Endothelial cell of umbilical vein (primary cell): ENCODE data around the gene OR4C45. TPM values are rescaled to one million over a fixed set of nuclear protein-coding genes. Genes with fewer than 3 reads are reported as not detected.

Experiments used
- BruUV-seq: library from RNA; stranded (reverse); fragments of 400-500 nt; replicated peaks from 2 replicates; lab custom pipeline; 2021; lab: Mats Ljungman, UMichigan
- CTCF ChIA-PET: fragments of 300-600, 350-600 bp; sonication (Branson Sonifier 250); formaldehyde crosslinking; loops from one replicate; lab custom pipeline; 2021; ENCODE audit warnings: antibody characterized with exemption, inconsistent platforms; lab: Charles Lee
- POLR2A ChIA-PET: fragments of 300-600, 350-600 bp; sonication (Branson Sonifier 250); formaldehyde crosslinking; loops from one replicate; lab custom pipeline; 2021; ENCODE audit warnings: antibody characterized with exemption, inconsistent platforms; lab: Charles Lee
- DNase-seq: peaks from one replicate; pipeline ENCODE4 v3.0.0-alpha.2; 2011; ENCODE audit warnings: low read depth, low spot score
- FAIRE-seq: peaks from 2 replicates; lab custom pipeline; 2011; peaks lifted over from hg19 to GRCh38; lab: Jason Lieb, UNC
- H2AFZ ChIP-seq: 2 replicates; pipeline ENCODE4 v1.6.0; 2012; ENCODE audit warnings: low read depth, low read length, control low read depth, inconsistent platforms
- H3K27ac ChIP-seq: 2 replicates; pipeline ENCODE4 v1.5.1; 2011; ENCODE audit warnings: low read depth, mild to moderate bottlenecking, control low read depth, low read length, moderate library complexity; ENCODE audit not compliant: insufficient read depth
- H3K27me3 ChIP-seq, 2 experiments: 2 replicates each; pipeline versions ENCODE4 v1.6.0 to v1.6.1; 2011; ENCODE audit warnings: low read length in 2 of 2, mixed read lengths in 1 of 2; ENCODE audit not compliant: control insufficient read depth in 2 of 2, insufficient read depth in 2 of 2
- H3K36me3 ChIP-seq, 2 experiments: 2 replicates in 1 of 2; 3 replicates in 1 of 2; pipeline ENCODE4 v1.5.1; 2011; ENCODE audit warnings: low read length in 2 of 2, mild to moderate bottlenecking in 1 of 2, moderate library complexity in 1 of 2; ENCODE audit not compliant: control insufficient read depth in 2 of 2, insufficient read depth in 2 of 2; ENCODE audit errors: extremely low read depth in 1 of 2
- H3K4me1 ChIP-seq: 3 replicates; pipeline ENCODE4 v1.5.1; 2011; ENCODE audit warnings: mild to moderate bottlenecking, low read length; ENCODE audit not compliant: control insufficient read depth, insufficient read depth; ENCODE audit errors: extremely low read depth
- H3K4me2 ChIP-seq: 2 replicates; pipeline ENCODE4 v1.6.1; 2011; ENCODE audit warnings: low read length, control low read depth, mixed read lengths; ENCODE audit not compliant: insufficient read depth
- H3K4me3 ChIP-seq, 3 experiments: fragments of 200-600 bp in 1 of 3; sonication (generic), shearing (Covaris generic) in 1 of 3; replicated peaks in 1 of 3; 2 replicates each; pipeline ENCODE4 v1.5.1; 2011 to 2016; ENCODE audit warnings: control low read depth in 3 of 3, low read length in 3 of 3, mild to moderate bottlenecking in 2 of 3, inconsistent platforms in 1 of 3, low read depth in 1 of 3, moderate library complexity in 1 of 3; ENCODE audit not compliant: insufficient read depth in 1 of 3
- H3K79me2 ChIP-seq: 2 replicates; pipeline ENCODE4 v1.6.0; 2012; ENCODE audit warnings: low read length, inconsistent platforms; ENCODE audit not compliant: control insufficient read depth, insufficient read depth
- H3K9ac ChIP-seq: replicated peaks from 2 replicates; pipeline ENCODE3; 2011; ENCODE audit warnings: low read length, control low read depth; ENCODE audit not compliant: insufficient read depth; ENCODE audit errors: extremely low read depth
- H3K9me1 ChIP-seq: replicated peaks from 3 replicates; pipeline ENCODE4 v1.6.0; 2011; ENCODE audit warnings: mild to moderate bottlenecking, low read length; ENCODE audit not compliant: control insufficient read depth, insufficient read depth; ENCODE audit errors: extremely low read depth
- H3K9me3 ChIP-seq: replicated peaks from 2 replicates; pipeline ENCODE4 v1.5.1; 2012; ENCODE audit warnings: low read length, inconsistent platforms; ENCODE audit not compliant: control insufficient read depth, insufficient read depth
- H4K20me1 ChIP-seq: replicated peaks from 2 replicates; pipeline ENCODE3; 2011; ENCODE audit warnings: mild to moderate bottlenecking, low read length; ENCODE audit not compliant: control insufficient read depth, insufficient read depth; ENCODE audit errors: extremely low read depth
- CTCF ChIP-seq, 2 donors: IDR thresholded peaks; 1 replicate in 1 of 2; 2 replicates in 1 of 2; pipeline ENCODE4 v1.5.1; 2011; ENCODE audit warnings: low read length in 2 of 2, mild to moderate bottlenecking in 2 of 2, moderate library complexity in 2 of 2, control low read depth in 1 of 2, inconsistent platforms in 1 of 2, low read depth in 1 of 2; ENCODE audit not compliant: insufficient read depth in 1 of 2; ENCODE audit errors: extremely low read depth in 1 of 2
- FOS ChIP-seq: IDR thresholded peaks from 2 replicates; pipeline ENCODE4 v1.6.1; 2011; ENCODE audit warnings: mild to moderate bottlenecking, low read length, moderate library complexity, borderline replicate concordance; ENCODE audit not compliant: insufficient read depth
- MYC ChIP-seq: IDR thresholded peaks from one replicate; pipeline ENCODE4 v1.6.1; 2011; ENCODE audit warnings: mild to moderate bottlenecking, low read depth, low read length
- POLR2AphosphoS5 ChIP-seq: IDR thresholded peaks from 2 replicates; pipeline ENCODE4 v1.6.1; 2012; ENCODE audit warnings: low read depth, mild to moderate bottlenecking, control low read depth, low read length, moderate library complexity; ENCODE audit not compliant: insufficient read depth
- dilution Hi-C: fragments of 300-500 bp; cut with MboI; formaldehyde crosslinking; loops from one replicate; pipeline ENCODE4 v1.15.0; 2019; ENCODE audit warnings: low sequenced_read_pairs; ENCODE audit not compliant: extremely low pct_ligation_motif_present
- intact Hi-C: fragments of 100-400 bp; cut with micrococcal nuclease; formaldehyde crosslinking; loops from one replicate; pipeline ENCODE4 v1.10.0; 2022
- polyA plus RNA-seq, 4 experiments: library from polyadenylated mRNA; depleted of rRNA in 3 of 4; stranded (reverse) in 3 of 4; unstranded in 1 of 4; fragments of >200 nt; gene quantifications; 2 replicates each; pipeline versions ENCODE4 v1.2.1 to v1.2.3, GENCODE V29; 2011 to 2012; ENCODE audit warnings: missing spikeins in 1 of 4
- total RNA-seq: library from RNA; stranded (reverse); gene quantifications from 2 replicates; pipeline ENCODE4 v1.2.3, GENCODE V29; 2021

OR4C45 gene
- total and polyA plus RNA-seq, 2 donors (not counting 3 experiments of a cell fraction or from before 2014, with no cell fraction given), result not detected

- Histone ChIP-seq H3K9me1 (no peaks in the 10 kb centered on the region), H3K4me1 (no peaks in the 10 kb centered on the region), H3K4me3 (no peak overlapping the region), H3K4me2 (no peak overlapping the region), H3K9ac (no peak overlapping the region), H3K36me3 (no peaks in the 10 kb centered on the region), H3K27ac (no peak overlapping the region), H3K9me3 (peaks cover 2% of the 10 kb centered on the region), H3K79me2 (no peaks in the 10 kb centered on the region), H2AFZ (no peak overlapping the region), H4K20me1 (no peaks in the 10 kb centered on the region), H3K27me3 (no peaks in the 10 kb centered on the region)
- dilution Hi-C loops, result no loop called here
- intact Hi-C loops, result no loop called here
- ChIA-PET POLR2A (no interaction called here), CTCF (no interaction called here)
- DNase-seq (no peak), FAIRE-seq (no peak)
- no TSS peak for BruUV-seq
- no peak for TF ChIP-seq CTCF (IDR thresholded peaks at IDR 0.05; ENCODE audit: extremely low read depth in 1 of 2, insufficient read depth in 1 of 2, low read depth in 1 of 2, low read length in 2 of 2)
- no peak for TF ChIP-seq POLR2AphosphoS5
- TF ChIP-seq MYC, result no peak
- TF ChIP-seq FOS, result no peak
Observed at GRCh38 chr11:50071584-50072225, 39.0 kb downstream of the OR4C45 start.
